HepG2 (cell line): ENCODE measurements around the gene ZSWIM8. TPM values are rescaled to one million over a fixed set of nuclear protein-coding genes. Genes with fewer than 3 reads are reported as not detected.

Source experiments
- CENPT ChIP-seq: sonication (generic); formaldehyde crosslinking; IDR thresholded peaks from 2 replicates; pipeline ENCODE4 v1.8.0; 2022; ENCODE audit warnings: low read depth, mild to moderate bottlenecking, moderate library complexity, missing genetic modification reagents
- GZF1 ChIP-seq: sonication (generic); formaldehyde crosslinking; IDR thresholded peaks from 2 replicates; pipeline ENCODE4 v1.5.1; 2020; ENCODE audit warnings: mild to moderate bottlenecking, missing genetic modification reagents
- JARID2 ChIP-seq: sonication (generic); formaldehyde crosslinking; IDR thresholded peaks from 2 replicates; pipeline ENCODE4 v1.8.1; 2023; ENCODE audit warnings: missing genetic modification reagents, inconsistent platforms; ENCODE audit not compliant: insufficient replicate concordance
- KDM3A ChIP-seq: IDR thresholded peaks from 2 replicates; pipeline ENCODE4 v1.6.1; 2018; ENCODE audit warnings: low read depth, missing compliant biosample characterization
- MBD4 ChIP-seq: IDR thresholded peaks from 2 replicates; pipeline ENCODE4 v1.6.1; 2012; ENCODE audit warnings: low read length, inconsistent platforms, borderline replicate concordance
- POLR2A ChIP-seq, 2 experiments: IDR thresholded peaks; 2 replicates each; pipeline ENCODE4 v1.6.1; 2011; ENCODE audit warnings: low read depth in 2 of 2, low read length in 2 of 2, mild to moderate bottlenecking in 1 of 2, moderate library complexity in 1 of 2; ENCODE audit not compliant: insufficient read depth in 1 of 2
- RCOR2 ChIP-seq: IDR thresholded peaks from 2 replicates; pipeline ENCODE4 v1.6.1; 2016; ENCODE audit warnings: missing biosample characterization, missing genetic modification reagents
- SMYD3 ChIP-seq: sonication (generic); formaldehyde crosslinking; IDR thresholded peaks from 2 replicates; pipeline ENCODE4 v1.8.1; 2023; ENCODE audit warnings: mild to moderate bottlenecking, missing genetic modification reagents
- ZEB1 ChIP-seq: IDR thresholded peaks from 2 replicates; pipeline ENCODE4 v1.6.1; 2012; ENCODE audit warnings: mild to moderate bottlenecking, low read depth, inconsistent platforms; ENCODE audit not compliant: insufficient replicate concordance
- ZKSCAN8 ChIP-seq: IDR thresholded peaks from 2 replicates; pipeline ENCODE4 v1.6.1; 2016; ENCODE audit warnings: borderline replicate concordance, missing genetic modification reagents, missing compliant biosample characterization
- ZNF564 ChIP-seq: sonication (generic); formaldehyde crosslinking; IDR thresholded peaks from 2 replicates; pipeline ENCODE4 v1.8.1; 2023; ENCODE audit warnings: mild to moderate bottlenecking, missing genetic modification reagents
- ZNF569 ChIP-seq: sonication (generic); formaldehyde crosslinking; IDR thresholded peaks from 2 replicates; pipeline ENCODE4 v1.5.0; 2020; ENCODE audit warnings: mild to moderate bottlenecking, missing genetic modification reagents, moderate library complexity, borderline replicate concordance
- ZSCAN21 ChIP-seq: sonication (generic); formaldehyde crosslinking; IDR thresholded peaks from 2 replicates; pipeline ENCODE4 v1.8.0; 2022; ENCODE audit warnings: mild to moderate bottlenecking, missing genetic modification reagents, moderate library complexity, borderline replicate concordance
- polyA plus RNA-seq, 8 experiments: library from polyadenylated mRNA; depleted of rRNA in 3 of 8; stranded (reverse) in 7 of 8; unstranded in 1 of 8; fragments of >200 nt; fragmentation: Illumina TruSeq in 4 of 8; extraction: Trizol in 4 of 8; gene quantifications; 2 replicates each; pipeline versions ENCODE4 v1.2.1 to v1.2.3, GENCODE V29; 2011 to 2016; ENCODE audit warnings: low read depth in 4 of 8, missing spikeins in 1 of 8, mixed read lengths in 1 of 8; ENCODE audit not compliant: insufficient read depth in 1 of 8
- total RNA-seq, 5 experiments: library from RNA; depleted of rRNA; stranded (reverse); fragments of >200 nt; fragmentation: Illumina TruSeq; extraction: Trizol; gene quantifications; 2 replicates each; pipeline ENCODE4 v1.2.3, GENCODE V29; 2016; ENCODE audit warnings: low read depth in 1 of 5
- TF ChIP-seq, protein P1 (sequence below): sonication (generic); formaldehyde crosslinking; IDR thresholded peaks from 2 replicates; pipeline ENCODE4 v1.4.0; 2020; ENCODE audit warnings: missing genetic modification reagents
- TF ChIP-seq, protein P2 (sequence below): IDR thresholded peaks from 2 replicates; pipeline ENCODE4 v1.6.1; 2016; ENCODE audit warnings: mild to moderate bottlenecking
- TF ChIP-seq, protein P3 (sequence below): sonication (generic); formaldehyde crosslinking; IDR thresholded peaks from 2 replicates; pipeline ENCODE4 v1.4.0; 2020; ENCODE audit warnings: missing genetic modification reagents, borderline replicate concordance
- TF ChIP-seq, protein P4 (sequence below): sonication (generic); IDR thresholded peaks from 2 replicates; pipeline ENCODE4 v1.6.1; 2016; ENCODE audit warnings: low read depth, borderline replicate concordance
- TF ChIP-seq, protein P5 (sequence below): sonication (generic); formaldehyde crosslinking; IDR thresholded peaks from 2 replicates; pipeline ENCODE4 v1.4.0; 2020; ENCODE audit warnings: missing genetic modification reagents
- TF ChIP-seq, protein P6 (sequence below): sonication (generic); formaldehyde crosslinking; IDR thresholded peaks from 2 replicates; pipeline ENCODE4 v1.4.0; 2020; ENCODE audit warnings: missing genetic modification reagents

Gene ZSWIM8
- total and polyA plus RNA-seq, 2 of the 13 experiments (the other 11 are each of a cell fraction or from before 2014, with no cell fraction given): 39.9 to 98.2 TPM

DNA sequence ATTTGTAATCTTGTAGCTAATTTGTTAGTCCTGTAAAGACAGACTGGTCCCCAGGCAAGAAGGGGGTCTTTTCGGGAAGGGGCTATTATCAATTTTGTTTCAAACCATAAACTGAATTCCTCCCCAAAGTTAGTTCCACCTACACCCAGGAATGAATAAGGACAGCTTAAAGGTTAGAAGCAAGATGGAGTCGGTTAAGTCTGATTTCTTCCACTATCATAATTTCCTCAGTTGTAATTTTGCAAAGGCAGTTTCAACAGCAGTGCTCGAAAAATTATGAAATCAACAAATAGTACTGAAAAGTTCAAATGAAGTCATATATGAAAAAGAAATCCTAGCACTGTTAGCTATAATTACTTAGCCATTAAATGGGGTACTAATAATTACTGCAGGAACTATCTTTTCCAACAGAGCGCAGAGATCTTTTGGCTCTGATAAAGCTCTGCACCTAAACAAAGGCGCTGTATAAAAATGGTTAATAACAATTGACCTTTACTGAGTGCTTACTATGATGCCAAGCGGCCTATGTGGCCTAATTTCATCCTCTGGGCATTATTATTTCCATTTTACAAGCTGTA, 42.0 kb upstream of the ZSWIM8 start (continued):
- TF ChIP-seq ZSCAN21 (CRISPR knock-in tag) (no peak), SMYD3 (CRISPR knock-in tag) (0 out of 2 replicates have a peak, but pooled peaks have one; percentile 37), ZEB1 (peak; percentile 18), MBD4 (0 out of 2 replicates have a peak, but pooled peaks have one; percentile 55), ZKSCAN8 (CRISPR knock-in tag) (no peak), ZNF564 (CRISPR knock-in tag) (no peak), KDM3A (CRISPR knock-in tag) (no peak), GZF1 (CRISPR knock-in tag) (no peak), POLR2A (IDR thresholded peaks at IDR 0.05; ENCODE audit: insufficient read depth in 1 of 2, low read depth in 2 of 2, low read length in 2 of 2) (no peak), ZNF569 (CRISPR knock-in tag) (no peak), JARID2 (CRISPR knock-in tag) (no peak), CENPT (CRISPR knock-in tag) (no peak), RCOR2 (no peak)
- TF ChIP-seq, protein P1, sequence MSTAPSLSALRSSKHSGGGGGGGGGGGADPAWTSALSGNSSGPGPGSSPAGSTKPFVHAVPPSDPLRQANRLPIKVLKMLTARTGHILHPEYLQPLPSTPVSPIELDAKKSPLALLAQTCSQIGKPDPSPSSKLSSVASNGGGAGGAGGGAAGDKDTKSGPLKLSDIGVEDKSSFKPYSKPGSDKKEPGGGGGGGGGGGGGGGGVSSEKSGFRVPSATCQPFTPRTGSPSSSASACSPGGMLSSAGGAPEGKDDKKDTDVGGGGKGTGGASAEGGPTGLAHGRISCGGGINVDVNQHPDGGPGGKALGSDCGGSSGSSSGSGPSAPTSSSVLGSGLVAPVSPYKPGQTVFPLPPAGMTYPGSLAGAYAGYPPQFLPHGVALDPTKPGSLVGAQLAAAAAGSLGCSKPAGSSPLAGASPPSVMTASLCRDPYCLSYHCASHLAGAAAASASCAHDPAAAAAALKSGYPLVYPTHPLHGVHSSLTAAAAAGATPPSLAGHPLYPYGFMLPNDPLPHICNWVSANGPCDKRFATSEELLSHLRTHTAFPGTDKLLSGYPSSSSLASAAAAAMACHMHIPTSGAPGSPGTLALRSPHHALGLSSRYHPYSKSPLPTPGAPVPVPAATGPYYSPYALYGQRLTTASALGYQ (CRISPR knock-in tag): no peak
- TF ChIP-seq, protein P2, sequence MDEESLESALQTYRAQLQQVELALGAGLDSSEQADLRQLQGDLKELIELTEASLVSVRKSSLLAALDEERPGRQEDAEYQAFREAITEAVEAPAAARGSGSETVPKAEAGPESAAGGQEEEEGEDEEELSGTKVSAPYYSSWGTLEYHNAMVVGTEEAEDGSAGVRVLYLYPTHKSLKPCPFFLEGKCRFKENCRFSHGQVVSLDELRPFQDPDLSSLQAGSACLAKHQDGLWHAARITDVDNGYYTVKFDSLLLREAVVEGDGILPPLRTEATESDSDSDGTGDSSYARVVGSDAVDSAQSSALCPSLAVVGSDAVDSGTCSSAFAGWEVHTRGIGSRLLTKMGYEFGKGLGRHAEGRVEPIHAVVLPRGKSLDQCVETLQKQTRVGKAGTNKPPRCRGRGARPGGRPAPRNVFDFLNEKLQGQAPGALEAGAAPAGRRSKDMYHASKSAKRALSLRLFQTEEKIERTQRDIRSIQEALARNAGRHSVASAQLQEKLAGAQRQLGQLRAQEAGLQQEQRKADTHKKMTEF: no peak; the same call in 1 of the 2 replicates
- TF ChIP-seq, protein P3, sequence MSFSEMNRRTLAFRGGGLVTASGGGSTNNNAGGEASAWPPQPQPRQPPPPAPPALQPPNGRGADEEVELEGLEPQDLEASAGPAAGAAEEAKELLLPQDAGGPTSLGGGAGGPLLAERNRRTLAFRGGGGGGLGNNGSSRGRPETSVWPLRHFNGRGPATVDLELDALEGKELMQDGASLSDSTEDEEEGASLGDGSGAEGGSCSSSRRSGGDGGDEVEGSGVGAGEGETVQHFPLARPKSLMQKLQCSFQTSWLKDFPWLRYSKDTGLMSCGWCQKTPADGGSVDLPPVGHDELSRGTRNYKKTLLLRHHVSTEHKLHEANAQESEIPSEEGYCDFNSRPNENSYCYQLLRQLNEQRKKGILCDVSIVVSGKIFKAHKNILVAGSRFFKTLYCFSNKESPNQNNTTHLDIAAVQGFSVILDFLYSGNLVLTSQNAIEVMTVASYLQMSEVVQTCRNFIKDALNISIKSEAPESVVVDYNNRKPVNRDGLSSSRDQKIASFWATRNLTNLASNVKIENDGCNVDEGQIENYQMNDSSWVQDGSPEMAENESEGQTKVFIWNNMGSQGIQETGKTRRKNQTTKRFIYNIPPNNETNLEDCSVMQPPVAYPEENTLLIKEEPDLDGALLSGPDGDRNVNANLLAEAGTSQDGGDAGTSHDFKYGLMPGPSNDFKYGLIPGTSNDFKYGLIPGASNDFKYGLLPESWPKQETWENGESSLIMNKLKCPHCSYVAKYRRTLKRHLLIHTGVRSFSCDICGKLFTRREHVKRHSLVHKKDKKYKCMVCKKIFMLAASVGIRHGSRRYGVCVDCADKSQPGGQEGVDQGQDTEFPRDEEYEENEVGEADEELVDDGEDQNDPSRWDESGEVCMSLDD (CRISPR knock-in tag): no peak
- TF ChIP-seq, protein P4, sequence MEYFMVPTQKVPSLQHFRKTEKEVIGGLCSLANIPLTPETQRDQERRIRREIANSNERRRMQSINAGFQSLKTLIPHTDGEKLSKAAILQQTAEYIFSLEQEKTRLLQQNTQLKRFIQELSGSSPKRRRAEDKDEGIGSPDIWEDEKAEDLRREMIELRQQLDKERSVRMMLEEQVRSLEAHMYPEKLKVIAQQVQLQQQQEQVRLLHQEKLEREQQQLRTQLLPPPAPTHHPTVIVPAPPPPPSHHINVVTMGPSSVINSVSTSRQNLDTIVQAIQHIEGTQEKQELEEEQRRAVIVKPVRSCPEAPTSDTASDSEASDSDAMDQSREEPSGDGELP: no peak
- TF ChIP-seq, protein P5, sequence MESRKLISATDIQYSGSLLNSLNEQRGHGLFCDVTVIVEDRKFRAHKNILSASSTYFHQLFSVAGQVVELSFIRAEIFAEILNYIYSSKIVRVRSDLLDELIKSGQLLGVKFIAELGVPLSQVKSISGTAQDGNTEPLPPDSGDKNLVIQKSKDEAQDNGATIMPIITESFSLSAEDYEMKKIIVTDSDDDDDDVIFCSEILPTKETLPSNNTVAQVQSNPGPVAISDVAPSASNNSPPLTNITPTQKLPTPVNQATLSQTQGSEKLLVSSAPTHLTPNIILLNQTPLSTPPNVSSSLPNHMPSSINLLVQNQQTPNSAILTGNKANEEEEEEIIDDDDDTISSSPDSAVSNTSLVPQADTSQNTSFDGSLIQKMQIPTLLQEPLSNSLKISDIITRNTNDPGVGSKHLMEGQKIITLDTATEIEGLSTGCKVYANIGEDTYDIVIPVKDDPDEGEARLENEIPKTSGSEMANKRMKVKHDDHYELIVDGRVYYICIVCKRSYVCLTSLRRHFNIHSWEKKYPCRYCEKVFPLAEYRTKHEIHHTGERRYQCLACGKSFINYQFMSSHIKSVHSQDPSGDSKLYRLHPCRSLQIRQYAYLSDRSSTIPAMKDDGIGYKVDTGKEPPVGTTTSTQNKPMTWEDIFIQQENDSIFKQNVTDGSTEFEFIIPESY: no peak
- TF ChIP-seq, protein P6, sequence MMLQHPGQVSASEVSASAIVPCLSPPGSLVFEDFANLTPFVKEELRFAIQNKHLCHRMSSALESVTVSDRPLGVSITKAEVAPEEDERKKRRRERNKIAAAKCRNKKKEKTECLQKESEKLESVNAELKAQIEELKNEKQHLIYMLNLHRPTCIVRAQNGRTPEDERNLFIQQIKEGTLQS (CRISPR knock-in tag): no peak
